K562 (cell line): ENCODE results near the gene GPR142. TPM values are rescaled to one million over a fixed set of nuclear protein-coding genes. Genes with fewer than 3 reads are reported as not detected.

ENCODE experiments used
- ATAC-seq: fragments of 200-7000 bp; cut with Tn5 transposase; 3 replicates; pipeline ENCODE4 v1.9.1; 2020; ENCODE audit warnings: moderate library complexity
- BruUV-seq: library from RNA; stranded (reverse); fragments of 400-500 nt; replicated peaks from 2 replicates; lab custom pipeline; 2021; lab: Mats Ljungman, UMichigan
- CTCF ChIA-PET: fragments of 300-600 bp; formaldehyde crosslinking; extraction: SDS; loops from one replicate; lab custom pipeline; 2021; ENCODE audit warnings: low intra/inter-chr PET ratio; lab: Yijun Ruan, JAX
- POLR2A ChIA-PET: fragments of 300-600, 350-650 bp; sonication (Branson Sonifier 250); formaldehyde crosslinking; extraction: SDS; loops from one replicate; lab custom pipeline; 2021; ENCODE audit warnings: antibody characterized with exemption, inconsistent platforms; lab: Yijun Ruan, JAX
- DNase-seq, 4 experiments: peaks; one replicate each; pipeline versions ENCODE4 v3.0.0 to v3.0.0-alpha.2; 2011 to 2018; ENCODE audit warnings: low spot score in 3 of 4, mixed read lengths in 3 of 4; ENCODE audit errors: extremely low read depth in 1 of 4
- FAIRE-seq: peaks from 2 replicates; lab custom pipeline; 2011; peaks lifted over from hg19 to GRCh38; lab: Jason Lieb, UNC
- H2AFZ ChIP-seq: 2 replicates; pipeline ENCODE4 v1.6.0; 2011; ENCODE audit warnings: low read depth, low read length, control low read depth, inconsistent platforms
- H3K27ac ChIP-seq: fragments of 200-600 bp; 3 replicates; pipeline ENCODE4 v1.8.0; 2011; ENCODE audit warnings: low read depth, mild to moderate bottlenecking, control low read depth, inconsistent platforms, low read length, moderate library complexity, mixed read lengths; ENCODE audit errors: extremely low read depth
- H3K27me3 ChIP-seq, 2 experiments: fragments of 300-600 bp in 1 of 2; 2 replicates in 1 of 2; 3 replicates in 1 of 2; pipeline versions ENCODE4 v1.6.0 to v1.8.0; 2011; ENCODE audit warnings: inconsistent platforms in 2 of 2, low read length in 2 of 2, mild to moderate bottlenecking in 1 of 2, mixed read lengths in 1 of 2, moderate library complexity in 1 of 2; ENCODE audit not compliant: control insufficient read depth in 2 of 2, insufficient read depth in 2 of 2
- H3K36me3 ChIP-seq: fragments of 300-600 bp; 3 replicates; pipeline ENCODE4 v1.8.0; 2011; ENCODE audit warnings: mild to moderate bottlenecking, low read length, inconsistent platforms; ENCODE audit not compliant: control insufficient read depth, insufficient read depth
- H3K4me1 ChIP-seq, 2 experiments: fragments of 200-600 bp in 1 of 2; replicated peaks in 1 of 2; 2 replicates in 1 of 2; 3 replicates in 1 of 2; pipeline versions ENCODE4 v1.5.1 to v1.8.0; 2011; ENCODE audit warnings: inconsistent platforms in 2 of 2, low read length in 2 of 2, mild to moderate bottlenecking in 1 of 2, mixed read lengths in 1 of 2, moderate library complexity in 1 of 2; ENCODE audit not compliant: control insufficient read depth in 2 of 2, insufficient read depth in 2 of 2
- H3K4me2 ChIP-seq: 2 replicates; pipeline ENCODE4 v1.6.1; 2011; ENCODE audit warnings: low read length, control low read depth, inconsistent platforms, mixed read lengths; ENCODE audit not compliant: insufficient read depth
- H3K4me3 ChIP-seq: fragments of 200-600 bp; sonication (generic), shearing (Covaris generic); 2 replicates; pipeline ENCODE4 v1.5.1; 2016; ENCODE audit warnings: control low read depth, inconsistent platforms
- H3K79me2 ChIP-seq: fragments of 200-600 bp; 3 replicates; pipeline ENCODE4 v1.8.0; 2011; ENCODE audit warnings: low read length, inconsistent platforms; ENCODE audit not compliant: control insufficient read depth, insufficient read depth
- H3K9ac ChIP-seq, 2 experiments: 2 replicates each; pipeline versions ENCODE4 v1.6.0 to v1.6.1; 2011; ENCODE audit warnings: low read depth in 2 of 2, low read length in 2 of 2, control low read depth in 1 of 2, inconsistent platforms in 1 of 2, mild to moderate bottlenecking in 1 of 2, mixed read lengths in 1 of 2; ENCODE audit not compliant: insufficient read depth in 1 of 2
- H3K9me1 ChIP-seq: one replicate; pipeline ENCODE4 v1.6.0; 2011; ENCODE audit warnings: inconsistent platforms, mild to moderate bottlenecking, low read length, moderate library complexity; ENCODE audit not compliant: control insufficient read depth, insufficient read depth
- H3K9me3 ChIP-seq: replicated peaks from 2 replicates; pipeline ENCODE4 v1.5.1; 2011; ENCODE audit warnings: low read depth, low read length, inconsistent platforms; ENCODE audit not compliant: control insufficient read depth, insufficient read depth
- H4K20me1 ChIP-seq: replicated peaks from 2 replicates; pipeline ENCODE4 v1.6.1; 2011; ENCODE audit warnings: low read length, inconsistent platforms, mixed read lengths; ENCODE audit not compliant: control insufficient read depth, insufficient read depth
- RCOR1 ChIP-seq, 2 experiments: IDR thresholded peaks; 2 replicates each; pipeline ENCODE4 v1.6.1; 2012; ENCODE audit warnings: low read depth in 2 of 2, low read length in 2 of 2, borderline replicate concordance in 1 of 2, improper control_type of control experiment in 1 of 2
- SAFB2 ChIP-seq: fragments of 200-400 bp; formaldehyde crosslinking; IDR thresholded peaks from 2 replicates; pipeline ENCODE4 v1.6.1; 2018; ENCODE audit warnings: borderline replicate concordance, low read length, low read depth, moderate library complexity; ENCODE audit not compliant: severe bottlenecking
- ZNF696 ChIP-seq: fragments of 250-450 bp; sonication (Bioruptor Pico); conservative IDR thresholded peaks from 2 replicates; pipeline ENCODE4 v1.4.0; 2020; ENCODE audit warnings: mild to moderate bottlenecking, moderate library complexity
- WGBS: fragments of 100-300 bp; shearing (Covaris generic); methylation state at CpG from one replicate; pipeline ENCODE4 v1.1.6; 2016; ENCODE audit warnings: low coverage, mixed read lengths; ENCODE audit not compliant: insufficient coverage; ENCODE audit errors: missing lambda C conversion rate; 5-methylcytosine and 5-hydroxymethylcytosine counted together
- in situ Hi-C: fragments of 300-500 bp; cut with MboI; formaldehyde crosslinking; loops from 4 replicates; pipeline ENCODE4 v1.15.0; 2018; ENCODE audit warnings: inconsistent platforms, mixed read lengths
- intact Hi-C: fragments of 100-400 bp; cut with micrococcal nuclease; formaldehyde crosslinking; loops from 2 replicates; pipeline ENCODE4 v1.14.2; 2022
- polyA plus RNA-seq, 8 experiments: library from polyadenylated mRNA; depleted of rRNA in 4 of 8; stranded (reverse) in 5 of 8; unstranded in 3 of 8; fragments of >200 nt; fragmentation: Nextera tagmentation in 2 of 8; fragmentation: Illumina TruSeq in 1 of 8; extraction: Ambion mirVana in 2 of 8; extraction: Trizol in 1 of 8; gene quantifications; 2 replicates each; pipeline versions ENCODE4 v1.2.1 to v1.2.3, GENCODE V29; 2011 to 2014; ENCODE audit warnings: inconsistent platforms in 1 of 8, missing spikeins in 1 of 8
- total RNA-seq, 7 experiments: library from RNA; depleted of rRNA in 6 of 7; stranded (reverse); fragments of >200 nt in 6 of 7; fragmentation: Illumina TruSeq in 2 of 7; extraction: Trizol in 2 of 7; gene quantifications; 2 replicates each; pipeline versions ENCODE4 v1.2.1 to v1.2.3, GENCODE V29; 2011 to 2021; ENCODE audit warnings: low replicate concordance in 1 of 7

Gene GPR142
- total and polyA plus RNA-seq, 9 of the 15 experiments (the other 6 are each of a cell fraction or from before 2014, with no cell fraction given), result not detected

GRCh38 chr17:74343526-74344284 lies 23.6 kb upstream of the GPR142 start:
- DNase-seq, result no peak
- Histone ChIP-seq H3K4me2 (no peak overlapping the region), H3K36me3 (no peaks in the 10 kb centered on the region), H3K9ac (no peak overlapping the region), H2AFZ (no peak overlapping the region), H3K27ac (no peak overlapping the region), H3K4me3 (no peak overlapping the region), H3K9me1 (no peaks in the 10 kb centered on the region), H3K27me3 (peaks cover 31 to 82% of the 10 kb centered on the region in 2 experiments), H3K79me2 (no peaks in the 10 kb centered on the region), H3K4me1 (peaks cover 0 to 14% of the 10 kb centered on the region in 2 experiments; a peak in 2 of 5 replicates), H3K9me3 (no peaks in the 10 kb centered on the region), H4K20me1 (peaks cover 27% of the 10 kb centered on the region)
- ChIA-PET CTCF (no interaction called here), POLR2A (interaction anchor here (0.6 to 0.9 kb wide), 2 partner anchors 9 to 36 kb away, joined by 3 to 4 read pairs; no protein-coding TSS in a partner anchor)
- 5% methylated on average over 8 of the region's 9 CpGs for WGBS
- ATAC-seq, result no peak
- intact Hi-C loops (no loop called here), in situ Hi-C loops (no loop called here)
- BruUV-seq, result no TSS peak
- TF ChIP-seq RCOR1 (IDR thresholded peaks at IDR 0.05; ENCODE audit: borderline replicate concordance in 1 of 2, low read depth in 2 of 2, low read length in 2 of 2) (0 out of 4 replicates have a peak, but pooled peaks of 1 of the 2 experiments have one; percentile 21), SAFB2 (no peak)
- FAIRE-seq, result no peak

GRCh38 chr17:74344658-74345057 lies 22.6 kb upstream of the GPR142 start:
- ATAC-seq (no peak), FAIRE-seq (no peak), DNase-seq (no peak)
- ChIA-PET CTCF (no interaction called here), POLR2A (interaction anchor here (0.6 kb wide), 1 partner anchor 66 kb away, joined by 3 read pairs; no protein-coding TSS in a partner anchor)
- H3K9me3 ChIP-seq, result no peaks in the 10 kb centered on the region
- no peak overlapping the region for H3K4me3 ChIP-seq
- H3K4me2 ChIP-seq, result no peak overlapping the region
- H4K20me1 ChIP-seq, result peaks cover 27% of the 10 kb centered on the region
- H2AFZ ChIP-seq, result no peak overlapping the region
- BruUV-seq, result no TSS peak
- intact Hi-C loops (no loop called here), in situ Hi-C loops (loop anchor here (5.0 kb wide), 1 partner anchor 42 kb away; no protein-coding TSS in a partner anchor)
- no peak for TF ChIP-seq ZNF696 (CRISPR knock-in tag)
- H3K79me2 ChIP-seq, result no peaks in the 10 kb centered on the region
- WGBS, result 20% methylated on average over 15 of the region's 21 CpGs
- H3K27me3 ChIP-seq, result peaks cover 39 to 82% of the 10 kb centered on the region in 2 experiments
- H3K9ac ChIP-seq, result no peak overlapping the region; a peak in 1 of 4 replicates
- no peaks in the 10 kb centered on the region for H3K36me3 ChIP-seq
- no peaks in the 10 kb centered on the region for H3K9me1 ChIP-seq
- peaks cover 0 to 19% of the 10 kb centered on the region in 2 experiments; a peak in 2 of 5 replicates for H3K4me1 ChIP-seq
- no peak overlapping the region for H3K27ac ChIP-seq
